Measurements from ENCODE around the gene RBM4B.
A peak's percentile ranks its signal among the peaks of the same experiment; 100 is the strongest.

The RBM4B gene

DNA sequence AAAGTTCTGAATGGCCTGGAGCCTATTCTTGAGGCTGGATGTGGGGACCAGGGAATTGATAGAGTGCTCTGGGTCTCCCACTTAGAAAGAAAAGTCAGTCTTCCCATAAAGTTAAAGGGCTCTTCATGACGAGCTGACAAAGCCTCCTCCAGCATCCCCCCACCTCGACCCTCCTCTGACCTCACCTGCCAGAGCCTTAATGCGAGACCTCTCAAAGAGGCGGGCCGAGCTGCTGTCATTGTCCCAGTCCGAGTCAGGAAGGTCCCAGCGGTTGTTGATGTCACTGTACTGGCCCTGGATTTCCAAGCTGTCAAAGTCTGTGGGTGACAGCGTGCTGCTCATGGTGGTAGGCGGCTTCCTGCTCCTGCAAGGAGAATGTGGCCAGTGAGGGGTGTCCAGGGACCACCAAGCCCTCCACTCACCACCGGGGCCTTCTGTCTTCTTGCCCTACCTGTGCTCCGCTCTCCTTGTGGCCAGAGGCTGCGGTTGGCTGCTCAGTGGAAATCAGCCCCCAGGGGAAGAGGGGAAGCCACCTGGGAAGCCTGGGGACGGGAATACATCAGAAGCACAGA lies 43.3 kb upstream of the RBM4B start:
- peak overlapping the region; percentile 46; the same call in 1 of the 2 replicates for H3K4me2 ChIP-seq (ENCODE audit: insufficient read depth, low read length)
- H3K4me1 ChIP-seq (ENCODE audit: insufficient read depth, low read length): peaks cover 17% of the 10 kb centered on the region
- H3K36me3 ChIP-seq (ENCODE audit: insufficient read depth, low read length): no peaks in the 10 kb centered on the region
- H2AFZ ChIP-seq (ENCODE audit: low read depth, low read length): no peak overlapping the region
- H3K9me3 ChIP-seq (ENCODE audit: insufficient read depth, low read length, severe bottlenecking): no peaks in the 10 kb centered on the region
- no peak for ATAC-seq (ENCODE audit: insufficient read depth, low read depth)
- TF ChIP-seq, protein P1, sequence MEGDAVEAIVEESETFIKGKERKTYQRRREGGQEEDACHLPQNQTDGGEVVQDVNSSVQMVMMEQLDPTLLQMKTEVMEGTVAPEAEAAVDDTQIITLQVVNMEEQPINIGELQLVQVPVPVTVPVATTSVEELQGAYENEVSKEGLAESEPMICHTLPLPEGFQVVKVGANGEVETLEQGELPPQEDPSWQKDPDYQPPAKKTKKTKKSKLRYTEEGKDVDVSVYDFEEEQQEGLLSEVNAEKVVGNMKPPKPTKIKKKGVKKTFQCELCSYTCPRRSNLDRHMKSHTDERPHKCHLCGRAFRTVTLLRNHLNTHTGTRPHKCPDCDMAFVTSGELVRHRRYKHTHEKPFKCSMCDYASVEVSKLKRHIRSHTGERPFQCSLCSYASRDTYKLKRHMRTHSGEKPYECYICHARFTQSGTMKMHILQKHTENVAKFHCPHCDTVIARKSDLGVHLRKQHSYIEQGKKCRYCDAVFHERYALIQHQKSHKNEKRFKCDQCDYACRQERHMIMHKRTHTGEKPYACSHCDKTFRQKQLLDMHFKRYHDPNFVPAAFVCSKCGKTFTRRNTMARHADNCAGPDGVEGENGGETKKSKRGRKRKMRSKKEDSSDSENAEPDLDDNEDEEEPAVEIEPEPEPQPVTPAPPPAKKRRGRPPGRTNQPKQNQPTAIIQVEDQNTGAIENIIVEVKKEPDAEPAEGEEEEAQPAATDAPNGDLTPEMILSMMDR (IDR thresholded peaks at IDR 0.05; ENCODE audit: borderline replicate concordance, extremely low read depth, low read length, poor library complexity, severe bottlenecking): no peak
- TF ChIP-seq EZH2 (IDR thresholded peaks at IDR 0.05; ENCODE audit: borderline replicate concordance, low read depth, low read length, severe bottlenecking): no peak
- H3K9ac ChIP-seq (ENCODE audit: low read depth, low read length): no peak overlapping the region
- H3K4me3 ChIP-seq (ENCODE audit: low read depth in 1 of 2, low read length in 2 of 2): no peak overlapping the region
- peaks cover 10% of the 10 kb centered on the region for H3K27me3 ChIP-seq (ENCODE audit: insufficient read depth, low read length, poor library complexity)
- no peak overlapping the region for H3K27ac ChIP-seq (ENCODE audit: low read length)
- no peak for DNase-seq
- H4K20me1 ChIP-seq (ENCODE audit: insufficient read depth, low read length): no peaks in the 10 kb centered on the region
- no peaks in the 10 kb centered on the region for H3K79me2 ChIP-seq (ENCODE audit: insufficient read depth, low read length)

DNA sequence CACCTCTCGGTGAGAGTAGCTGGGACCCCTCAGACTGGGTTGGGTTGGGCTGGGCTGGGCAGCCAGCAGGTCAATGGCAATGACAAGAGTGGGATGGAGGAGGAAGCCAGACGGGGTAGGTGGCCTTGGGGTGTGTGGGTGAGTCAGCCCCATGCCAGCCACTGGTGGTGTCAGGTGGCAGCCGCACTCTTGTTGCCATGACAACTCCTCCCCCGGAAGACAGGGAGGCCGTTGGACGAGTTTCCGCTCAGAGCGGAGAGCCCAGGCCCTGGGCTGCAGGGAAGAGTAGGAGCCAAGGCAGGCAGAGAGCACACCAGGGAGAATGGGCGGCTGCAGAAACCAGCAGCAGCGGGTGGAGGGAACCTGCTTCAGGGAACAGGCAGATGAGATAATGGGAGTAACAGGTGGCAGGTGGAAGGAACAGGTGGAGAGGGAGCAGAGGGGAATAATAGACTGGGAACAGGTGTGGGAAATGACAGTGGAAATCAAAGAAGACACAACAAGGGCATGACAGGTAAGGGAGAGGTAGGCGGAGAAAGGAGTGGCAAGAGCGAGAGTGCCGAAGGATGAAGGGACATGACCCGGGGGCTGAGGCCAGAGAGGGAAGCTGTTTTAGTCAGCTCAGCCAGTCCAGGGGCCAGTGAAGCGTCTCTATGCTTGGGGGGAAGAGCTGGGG lies 42.7 kb upstream of the RBM4B start:
- Histone ChIP-seq H3K36me3 (ENCODE audit: insufficient read depth, low read length) (no peaks in the 10 kb centered on the region), H3K9me3 (ENCODE audit: insufficient read depth, low read length, severe bottlenecking) (no peaks in the 10 kb centered on the region), H3K79me2 (ENCODE audit: insufficient read depth, low read length) (no peaks in the 10 kb centered on the region), H3K9ac (ENCODE audit: low read depth, low read length) (no peak overlapping the region), H3K4me2 (ENCODE audit: insufficient read depth, low read length) (peak overlapping the region; percentile 46), H3K27ac (ENCODE audit: low read length) (peak overlapping the region; percentile 53), H3K4me3 (ENCODE audit: low read depth in 1 of 2, low read length in 2 of 2) (peak overlapping the region in 1 of 2 experiments; percentile 27; a peak in 1 of 4 replicates), H2AFZ (ENCODE audit: low read depth, low read length) (peak overlapping the region; percentile 28; the same call in 1 of the 2 replicates), H3K4me1 (ENCODE audit: insufficient read depth, low read length) (peaks cover 17% of the 10 kb centered on the region), H3K27me3 (ENCODE audit: insufficient read depth, low read length, poor library complexity) (peaks cover 4% of the 10 kb centered on the region), H4K20me1 (ENCODE audit: insufficient read depth, low read length) (no peaks in the 10 kb centered on the region)
- DNase-seq (peak; percentile 86), ATAC-seq (ENCODE audit: insufficient read depth, low read depth) (peak; percentile 98)
- TF ChIP-seq EZH2 (IDR thresholded peaks at IDR 0.05; ENCODE audit: borderline replicate concordance, low read depth, low read length, severe bottlenecking): no peak
- TF ChIP-seq, protein P1 (IDR thresholded peaks at IDR 0.05; ENCODE audit: borderline replicate concordance, extremely low read depth, low read length, poor library complexity, severe bottlenecking): no peak

- H3K36me3 ChIP-seq (ENCODE audit: insufficient read depth, low read length): no peaks in the 10 kb centered on the region
- no peak overlapping the region for H2AFZ ChIP-seq (ENCODE audit: low read depth, low read length)
- H3K4me2 ChIP-seq (ENCODE audit: insufficient read depth, low read length): no peak overlapping the region
- H3K9me3 ChIP-seq (ENCODE audit: insufficient read depth, low read length, severe bottlenecking): no peaks in the 10 kb centered on the region
- H3K9ac ChIP-seq (ENCODE audit: low read depth, low read length): no peak overlapping the region
- no peak for DNase-seq
- TF ChIP-seq, protein P1 (IDR thresholded peaks at IDR 0.05; ENCODE audit: borderline replicate concordance, extremely low read depth, low read length, poor library complexity, severe bottlenecking): no peak
- TF ChIP-seq EZH2 (IDR thresholded peaks at IDR 0.05; ENCODE audit: borderline replicate concordance, low read depth, low read length, severe bottlenecking): no peak
- ATAC-seq (ENCODE audit: insufficient read depth, low read depth): no peak
- no peak overlapping the region for H3K4me3 ChIP-seq (ENCODE audit: low read depth in 1 of 2, low read length in 2 of 2)
- no peaks in the 10 kb centered on the region for H3K79me2 ChIP-seq (ENCODE audit: insufficient read depth, low read length)
- no peaks in the 10 kb centered on the region for H3K27me3 ChIP-seq (ENCODE audit: insufficient read depth, low read length, poor library complexity)
- H3K27ac ChIP-seq (ENCODE audit: low read length): no peak overlapping the region
- H3K4me1 ChIP-seq (ENCODE audit: insufficient read depth, low read length): peaks cover 17% of the 10 kb centered on the region
- H4K20me1 ChIP-seq (ENCODE audit: insufficient read depth, low read length): no peaks in the 10 kb centered on the region
Observed at GRCh38 chr11:66719111-66719872, 41.6 kb upstream of the RBM4B start.
